Smooth muscle cell (in vitro differentiated cells): ENCODE data around the gene AGO3. TPM values are rescaled to one million over a fixed set of nuclear protein-coding genes. Genes with fewer than 3 reads are reported as not detected.

ENCODE experiments used
- DNase-seq: peaks from one replicate; lab custom pipeline; 2025; ENCODE audit not compliant: unreplicated experiment; lab: John Stamatoyannopoulos, UW
- H2AFZ ChIP-seq: fragments of 200-600 bp; sonication (generic); 2 replicates; pipeline ENCODE4 v1.6.0; 2016; ENCODE audit warnings: antibody characterized with exemption, low read depth, mild to moderate bottlenecking
- H3F3A ChIP-seq: fragments of 200-600 bp; sonication (generic); 2 replicates; pipeline ENCODE4 v1.6.0; 2017; ENCODE audit warnings: antibody characterized with exemption, low read depth
- H3K27ac ChIP-seq: fragments of 200-600 bp; sonication (generic); 2 replicates; pipeline ENCODE4 v1.5.1; 2016; ENCODE audit warnings: low read depth, mild to moderate bottlenecking
- H3K27me3 ChIP-seq: fragments of 200-600 bp; sonication (generic); 2 replicates; pipeline ENCODE4 v1.6.1; 2016; ENCODE audit warnings: low read depth, mild to moderate bottlenecking
- H3K36me3 ChIP-seq: fragments of 200-600 bp; sonication (generic); 2 replicates; pipeline ENCODE4 v1.5.1; 2016; ENCODE audit warnings: low read depth
- H3K4me1 ChIP-seq: fragments of 200-600 bp; sonication (generic); 2 replicates; pipeline ENCODE4 v1.5.1; 2016; ENCODE audit warnings: low read depth
- H3K4me2 ChIP-seq: fragments of 200-600 bp; sonication (generic); 2 replicates; pipeline ENCODE4 v1.6.0; 2016; ENCODE audit warnings: mild to moderate bottlenecking
- H3K4me3 ChIP-seq: fragments of 200-600 bp; sonication (generic); 2 replicates; pipeline ENCODE4 v1.5.1; 2016; ENCODE audit warnings: mild to moderate bottlenecking
- H3K79me2 ChIP-seq: fragments of 200-600 bp; sonication (generic); 2 replicates; pipeline ENCODE4 v1.6.0; 2016; ENCODE audit warnings: low read depth, mild to moderate bottlenecking
- H3K9ac ChIP-seq: fragments of 200-600 bp; sonication (generic); 2 replicates; pipeline ENCODE4 v1.6.0; 2016; ENCODE audit warnings: low read depth
- H3K9me3 ChIP-seq: fragments of 200-600 bp; sonication (generic); replicated peaks from 2 replicates; pipeline ENCODE4 v1.5.1; 2016; ENCODE audit warnings: low read depth
- H4K20me1 ChIP-seq: fragments of 200-600 bp; sonication (generic); 2 replicates; pipeline ENCODE4 v1.6.0; 2016; ENCODE audit warnings: low read depth
- CTCF ChIP-seq: fragments of 200-600 bp; sonication (generic); IDR thresholded peaks from 2 replicates; pipeline ENCODE4 v1.5.1; 2017; ENCODE audit warnings: borderline replicate concordance, mild to moderate bottlenecking, antibody characterized with exemption; ENCODE audit not compliant: insufficient read depth, poor library complexity, severe bottlenecking
- WGBS: methylation state at CpG from one replicate; pipeline ENCODE4 v1.1.7; 2016; ENCODE audit warnings: low lambda C conversion rate; 5-methylcytosine and 5-hydroxymethylcytosine counted together
- polyA plus RNA-seq: library from polyadenylated mRNA; unstranded; fragments of >200 nt; fragmentation: Nextera tagmentation; extraction: Ambion mirVana; gene quantifications from 2 replicates; pipeline ENCODE4 v1.2.1, GENCODE V29; 2016
- total RNA-seq: library from RNA; depleted of rRNA; stranded (reverse); fragments of >200 nt; gene quantifications from 2 replicates; pipeline ENCODE4 v1.2.3, GENCODE V29; 2014

AGO3 gene
- total and polyA plus RNA-seq, 2 experiments from 2014 or later = 14.3 to 31.6 TPM

DNA sequence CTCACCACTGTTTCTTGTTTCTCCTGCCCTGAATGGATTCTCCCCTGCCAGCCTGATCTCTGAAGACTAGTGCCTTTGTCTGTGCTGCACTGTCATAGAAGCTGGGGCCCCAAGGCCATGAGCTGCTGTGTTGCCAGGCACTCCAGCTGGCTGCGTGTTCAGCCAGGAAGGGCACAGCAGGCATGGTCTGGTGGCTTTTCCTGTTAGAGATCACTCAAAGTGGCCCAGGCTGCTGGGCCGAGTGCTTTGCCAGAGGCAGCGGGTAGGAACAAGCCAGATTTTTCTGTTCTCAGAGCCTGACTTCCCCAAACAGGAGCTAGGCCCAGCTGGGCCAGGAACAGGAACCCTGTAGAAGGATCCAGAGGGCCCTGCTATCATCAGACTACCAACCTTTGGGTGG, 163.0 kb downstream of the AGO3 start:
- Histone ChIP-seq H3K4me1 (peaks cover 11% of the 10 kb centered on the region), H3K36me3 (no peaks in the 10 kb centered on the region), H3K9ac (no peak overlapping the region), H3K4me2 (no peak overlapping the region), H3K27me3 (no peaks in the 10 kb centered on the region), H3F3A (peaks cover 9% of the 10 kb centered on the region), H4K20me1 (no peaks in the 10 kb centered on the region), H2AFZ (no peak overlapping the region), H3K27ac (no peak overlapping the region), H3K4me3 (no peak overlapping the region), H3K9me3 (no peaks in the 10 kb centered on the region), H3K79me2 (peaks cover 19% of the 10 kb centered on the region)
- whole genome bisulfite sequencing = 96% methylated on average over 3 of the region's 3 CpGs
- no peak for TF ChIP-seq CTCF
- no peak for DNase-seq

- H3F3A ChIP-seq = peaks cover 9% of the 10 kb centered on the region
- no peak for DNase-seq
- no peaks in the 10 kb centered on the region for H3K36me3 ChIP-seq
- no peak for TF ChIP-seq CTCF
- H4K20me1 ChIP-seq = no peaks in the 10 kb centered on the region
- no peak overlapping the region for H3K27ac ChIP-seq
- WGBS = 97% methylated on average over 8 of the region's 8 CpGs
- no peak overlapping the region for H3K4me2 ChIP-seq
- no peaks in the 10 kb centered on the region for H3K9me3 ChIP-seq
- peaks cover 12% of the 10 kb centered on the region for H3K79me2 ChIP-seq
- no peaks in the 10 kb centered on the region for H3K27me3 ChIP-seq
- no peak overlapping the region for H3K4me3 ChIP-seq
- no peak overlapping the region for H2AFZ ChIP-seq
- H3K9ac ChIP-seq = no peak overlapping the region
- peaks cover 7% of the 10 kb centered on the region for H3K4me1 ChIP-seq
Observed at GRCh38 chr1:36094621-36095061, 163.7 kb downstream of the AGO3 start.

- Histone ChIP-seq H3K9ac (no peak overlapping the region), H3K27me3 (no peaks in the 10 kb centered on the region), H3K4me1 (no peaks in the 10 kb centered on the region), H4K20me1 (no peaks in the 10 kb centered on the region), H3K9me3 (no peaks in the 10 kb centered on the region), H3K36me3 (no peaks in the 10 kb centered on the region), H3F3A (peaks cover 9% of the 10 kb centered on the region), H3K4me2 (no peak overlapping the region), H3K79me2 (no peaks in the 10 kb centered on the region), H3K27ac (no peak overlapping the region), H2AFZ (no peak overlapping the region), H3K4me3 (no peak overlapping the region)
- 91% methylated on average over 15 of the region's 15 CpGs for WGBS
- no peak for DNase-seq
- no peak for TF ChIP-seq CTCF
Observed at GRCh38 chr1:36095760-36096405, 165.0 kb downstream of the AGO3 start.
